ENCODE results near the gene RRP1B.
"Not testable (repeated sequence)": the region's sequence is repeated elsewhere in the genome, so short reads cannot be mapped to it uniquely, and the experiment has no call there.

The RRP1B gene

GRCh38 chr21:43659136-43660000, at the start of gene RRP1B, which contains the start of gene HSF2BP:
RRP1B (plus strand) TSS chr21:43659560; CDS start chr21:43659665, 105 bp downstream.
HSF2BP (minus strand) TSS chr21:43659488; CDS start chr21:43658096, 1,392 bp downstream.
- peak; percentile 80 for DNase-seq

GRCh38 chr21:43611598-43612369, 47.6 kb upstream of the RRP1B start:
- peak; percentile 14 for DNase-seq

- DNase-seq: no peak
Observed at GRCh38 chr21:43613755-43614638, 45.4 kb upstream of the RRP1B start.

GRCh38 chr21:43614839-43615238, 44.5 kb upstream of the RRP1B start:
- no peak for DNase-seq

- DNase-seq: not testable (repeated sequence)
Observed at GRCh38 chr21:43616861-43617260, 42.5 kb upstream of the RRP1B start.

- DNase-seq: no peak
Observed at GRCh38 chr21:43618940-43619339, 40.4 kb upstream of the RRP1B start.

- DNase-seq: no peak
Observed at GRCh38 chr21:43619344-43619743, 40.0 kb upstream of the RRP1B start.

GRCh38 chr21:43619856-43620255, 39.5 kb upstream of the RRP1B start:
- DNase-seq: no peak

- DNase-seq: no peak
Observed at GRCh38 chr21:43622796-43623195, 36.6 kb upstream of the RRP1B start.

- DNase-seq: no peak
Observed at GRCh38 chr21:43623588-43623987, 35.8 kb upstream of the RRP1B start.

- no peak for DNase-seq
Observed at GRCh38 chr21:43624339-43624738, 35.0 kb upstream of the RRP1B start.

GRCh38 chr21:43626390-43626789, 33.0 kb upstream of the RRP1B start:
- no peak for DNase-seq

GRCh38 chr21:43627527-43627926, 31.8 kb upstream of the RRP1B start:
- DNase-seq: no peak

GRCh38 chr21:43631411-43632107, 27.8 kb upstream of the RRP1B start:
- no peak for DNase-seq

GRCh38 chr21:43632373-43632905, 26.9 kb upstream of the RRP1B start:
- DNase-seq: no peak

GRCh38 chr21:43634618-43635017, 24.7 kb upstream of the RRP1B start:
- DNase-seq: no peak

GRCh38 chr21:43635436-43635835, 23.9 kb upstream of the RRP1B start:
- no peak for DNase-seq

GRCh38 chr21:43637530-43638158, 21.7 kb upstream of the RRP1B start:
- DNase-seq: no peak

- DNase-seq: no peak
Observed at GRCh38 chr21:43639470-43640353, 19.6 kb upstream of the RRP1B start.

- no peak for DNase-seq
Observed at GRCh38 chr21:43640400-43640799, 19.0 kb upstream of the RRP1B start.

Measured in CD4-positive, alpha-beta T cell treated with Interferon gamma for 1 hour (primary cell).